Measurements from ENCODE around the gene FOXE3.

The FOXE3 gene

DNA sequence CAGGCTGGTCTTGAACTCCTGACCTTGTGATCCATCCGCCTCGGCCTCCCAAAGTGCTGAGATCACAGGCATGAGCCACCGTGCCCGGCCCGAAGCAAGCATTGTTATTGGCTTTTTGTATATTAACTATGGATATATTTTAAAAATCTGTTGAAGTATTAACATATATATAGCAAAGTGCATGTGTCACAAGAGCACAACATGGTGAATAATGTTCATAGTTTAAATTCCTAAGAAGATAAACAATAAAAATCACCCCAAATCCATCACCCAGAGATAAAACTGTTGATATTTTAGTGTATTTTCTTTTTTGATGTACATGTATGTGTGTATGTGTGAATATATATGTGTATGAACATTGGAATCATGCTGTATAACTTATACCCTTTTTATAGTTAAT is 9.1 kb upstream of the FOXE3 start:
- DNase-seq, result no peak

DNA sequence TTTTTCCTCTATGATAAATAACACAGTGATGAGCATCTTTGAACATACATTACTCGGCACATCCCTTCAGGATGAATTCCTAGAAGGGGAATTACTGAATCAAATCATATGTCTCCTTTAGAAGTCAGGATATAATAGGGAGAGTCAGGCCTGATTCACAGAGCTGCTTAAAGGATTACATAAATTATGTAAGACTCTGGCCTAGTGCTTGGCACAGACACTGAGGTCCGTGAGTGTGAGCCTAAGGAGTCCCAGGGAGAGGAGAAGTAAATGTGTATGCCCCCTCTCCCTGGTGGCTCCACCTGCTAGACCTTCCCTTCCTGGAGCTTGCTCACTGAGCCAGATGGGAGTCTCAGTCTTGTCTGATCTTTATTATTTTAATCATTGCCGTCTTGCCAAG is 8.6 kb upstream of the FOXE3 start:
- no peak for DNase-seq

DNA sequence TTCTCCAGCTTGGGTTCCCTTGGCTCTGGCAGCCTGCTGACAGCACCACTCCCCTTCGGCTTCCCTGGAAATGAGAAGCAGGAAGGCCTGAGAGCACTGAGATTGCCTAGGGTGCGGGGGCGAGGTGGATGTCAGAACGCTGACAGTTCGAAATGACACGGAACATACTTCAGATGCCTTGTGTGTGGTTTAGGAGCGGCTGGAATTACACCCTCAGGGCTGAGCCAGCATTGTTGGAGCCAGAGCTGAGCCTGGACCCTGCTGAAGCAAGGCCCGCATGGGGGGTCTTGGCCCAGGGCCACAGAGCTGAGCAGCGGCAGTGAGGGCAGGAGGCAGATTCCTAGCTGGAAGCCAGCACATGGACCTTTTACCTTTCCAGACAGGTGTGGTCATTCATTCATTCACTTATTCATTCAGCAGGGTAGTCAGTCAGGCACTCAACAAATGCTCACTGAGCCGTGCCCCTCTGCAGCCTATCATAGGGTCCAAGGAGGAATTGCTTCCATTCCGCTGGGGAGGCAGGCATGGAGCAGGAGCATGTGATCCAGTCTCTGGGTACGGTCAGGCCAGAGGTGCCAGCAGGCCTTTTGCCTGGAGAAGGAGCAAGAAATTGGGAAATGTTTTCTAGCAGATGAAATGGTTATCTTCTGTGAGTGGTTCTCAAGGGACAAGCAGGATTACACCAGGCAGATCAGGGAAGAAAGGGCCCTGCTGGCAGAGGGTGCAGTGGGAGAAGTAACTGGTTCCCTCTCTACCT is 6.6 kb upstream of the FOXE3 start:
- no peak for DNase-seq

DNA sequence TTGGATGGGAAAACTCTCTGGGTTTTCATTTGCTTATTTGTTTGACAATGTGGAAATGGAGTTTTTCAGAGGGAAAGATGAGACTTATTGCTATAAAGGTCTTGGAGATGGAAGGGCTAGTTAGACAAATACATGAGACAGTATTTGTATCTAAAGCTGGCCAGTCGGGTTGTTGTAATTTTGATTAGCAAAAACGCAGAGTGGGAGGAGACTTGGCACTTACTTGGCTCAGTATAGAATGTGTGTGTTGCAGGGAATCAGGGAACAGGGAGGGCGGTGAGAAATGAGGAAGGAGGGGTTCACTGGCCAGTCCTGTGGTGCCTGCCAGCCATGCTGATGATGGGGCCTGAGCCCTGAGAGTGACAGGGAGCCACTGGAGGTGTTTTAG is 6.0 kb upstream of the FOXE3 start:
- no peak for DNase-seq

DNA sequence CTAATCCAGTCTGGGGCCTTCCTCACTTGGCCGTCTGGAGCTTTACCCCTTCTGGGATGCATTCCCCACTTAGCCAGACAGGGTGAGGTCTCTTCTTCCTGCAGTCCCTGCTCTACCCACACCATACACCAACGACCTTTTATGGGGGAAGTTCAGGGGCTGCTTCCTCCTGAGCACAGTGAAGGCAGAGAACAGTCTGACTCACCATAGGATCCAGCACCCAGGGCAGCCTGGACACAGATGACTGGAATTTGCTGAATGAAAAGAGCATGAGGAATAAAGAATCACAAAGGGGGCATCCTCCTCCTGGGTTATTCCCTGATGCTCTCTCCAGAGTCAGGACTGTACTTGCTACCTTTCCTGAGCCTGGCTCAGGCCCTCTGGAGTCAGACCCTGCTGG is 4.6 kb upstream of the FOXE3 start:
- DNase-seq, result peak; percentile 56 to 72

DNA sequence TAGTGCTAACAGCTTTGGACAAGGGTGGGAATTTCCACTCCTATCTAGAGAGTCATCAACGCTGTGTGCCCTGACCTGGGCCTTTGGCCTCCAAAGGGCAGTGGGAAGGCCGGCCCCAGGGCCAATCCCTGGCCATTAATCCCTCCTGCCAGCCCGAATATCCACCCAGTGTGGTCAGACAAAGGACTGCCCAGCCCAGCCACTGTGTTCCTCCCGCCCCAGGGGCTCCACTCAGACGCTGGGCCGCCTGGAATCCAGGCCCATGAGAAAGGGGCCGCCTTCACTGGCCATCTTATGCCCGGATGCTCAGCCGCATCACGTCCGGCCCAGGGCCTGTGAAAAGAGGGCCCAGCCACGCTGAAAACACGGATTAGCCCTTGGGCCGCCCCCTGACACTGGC is 3.6 kb upstream of the FOXE3 start:
- no peak for DNase-seq

DNA sequence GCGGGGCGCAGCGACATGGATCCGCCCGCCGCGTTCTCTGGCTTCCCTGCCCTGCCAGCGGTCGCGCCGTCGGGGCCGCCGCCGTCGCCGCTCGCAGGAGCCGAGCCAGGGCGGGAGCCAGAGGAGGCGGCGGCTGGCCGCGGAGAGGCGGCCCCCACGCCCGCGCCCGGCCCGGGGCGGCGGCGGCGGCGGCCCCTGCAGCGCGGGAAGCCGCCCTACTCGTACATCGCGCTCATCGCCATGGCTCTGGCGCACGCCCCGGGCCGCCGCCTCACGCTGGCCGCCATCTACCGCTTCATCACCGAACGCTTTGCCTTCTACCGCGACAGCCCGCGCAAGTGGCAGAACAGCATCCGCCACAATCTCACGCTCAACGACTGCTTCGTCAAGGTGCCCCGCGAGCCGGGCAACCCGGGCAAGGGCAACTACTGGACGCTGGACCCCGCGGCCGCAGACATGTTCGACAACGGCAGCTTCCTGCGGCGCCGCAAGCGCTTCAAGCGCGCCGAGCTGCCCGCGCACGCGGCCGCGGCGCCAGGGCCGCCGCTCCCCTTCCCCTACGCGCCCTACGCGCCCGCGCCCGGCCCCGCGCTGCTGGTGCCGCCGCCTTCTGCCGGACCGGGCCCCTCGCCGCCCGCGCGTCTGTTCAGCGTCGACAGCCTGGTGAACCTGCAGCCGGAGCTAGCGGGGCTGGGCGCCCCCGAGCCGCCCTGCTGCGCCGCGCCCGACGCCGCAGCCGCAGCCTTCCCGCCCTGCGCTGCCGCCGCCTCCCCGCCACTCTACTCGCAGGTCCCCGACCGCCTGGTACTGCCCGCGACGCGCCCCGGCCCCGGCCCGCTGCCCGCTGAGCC is 459 bp downstream of the FOXE3 start:
- DNase-seq, result no peak

DNA sequence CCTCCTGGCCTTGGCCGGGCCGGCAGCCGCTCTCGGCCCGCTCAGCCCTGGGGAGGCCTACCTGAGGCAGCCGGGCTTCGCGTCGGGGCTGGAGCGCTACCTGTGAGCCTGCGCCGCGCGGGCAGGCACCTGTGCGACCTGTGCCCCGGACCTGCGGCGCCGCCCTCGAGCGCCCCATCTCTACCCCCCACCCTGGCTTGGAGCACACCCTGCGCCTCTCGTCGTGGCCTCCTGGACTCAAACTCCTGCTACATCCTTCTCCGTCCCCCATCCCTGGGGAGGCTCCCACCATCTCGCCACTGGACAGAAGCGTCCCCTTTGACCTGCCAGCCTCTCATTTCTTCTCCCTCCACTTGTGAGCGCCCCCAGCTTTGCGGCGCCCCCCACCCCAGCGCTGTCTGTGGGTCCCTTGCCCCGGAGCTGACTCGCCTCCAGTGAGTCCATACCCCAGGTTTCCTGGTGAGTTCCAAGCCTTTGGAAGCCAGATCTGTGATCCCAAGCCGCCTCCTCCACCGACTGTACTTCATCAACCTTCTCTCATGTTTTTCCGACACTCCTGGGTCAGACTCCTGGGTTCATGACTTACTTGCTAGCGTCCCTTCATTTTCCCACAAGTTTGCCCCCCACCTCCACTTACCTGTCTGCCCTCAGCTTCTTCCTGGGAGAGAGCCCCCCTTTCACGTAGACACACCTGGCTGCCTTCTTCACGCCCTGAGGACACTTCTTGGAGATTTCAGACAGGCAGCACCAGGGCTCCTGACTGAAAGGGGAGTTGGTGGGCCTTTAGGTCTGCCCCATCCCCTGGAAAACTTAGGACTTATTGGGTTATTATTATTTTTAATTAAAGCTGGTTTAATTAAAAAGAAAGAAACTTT is 1.3 kb downstream of the FOXE3 start:
- no peak for DNase-seq

DNA sequence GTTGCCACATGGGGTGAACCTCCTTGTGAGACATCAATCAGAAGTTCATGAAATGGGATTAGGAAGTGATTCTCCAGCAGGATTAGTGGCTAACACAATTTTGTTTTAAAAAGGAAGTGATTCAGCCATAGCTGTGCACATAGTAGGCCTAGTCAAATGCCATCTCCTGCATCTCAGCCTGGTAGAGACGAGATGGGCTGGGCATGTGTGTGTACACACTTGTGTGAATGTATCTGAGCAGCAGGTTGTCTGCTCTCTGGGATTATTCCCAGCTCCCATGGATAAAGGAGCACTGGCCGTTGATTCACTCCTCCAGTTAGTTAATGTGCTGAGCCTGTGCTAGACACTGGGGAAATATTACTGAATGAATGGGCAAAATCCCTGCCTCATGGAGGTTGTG is 2.0 kb downstream of the FOXE3 start:
- DNase-seq, result no peak

DNA sequence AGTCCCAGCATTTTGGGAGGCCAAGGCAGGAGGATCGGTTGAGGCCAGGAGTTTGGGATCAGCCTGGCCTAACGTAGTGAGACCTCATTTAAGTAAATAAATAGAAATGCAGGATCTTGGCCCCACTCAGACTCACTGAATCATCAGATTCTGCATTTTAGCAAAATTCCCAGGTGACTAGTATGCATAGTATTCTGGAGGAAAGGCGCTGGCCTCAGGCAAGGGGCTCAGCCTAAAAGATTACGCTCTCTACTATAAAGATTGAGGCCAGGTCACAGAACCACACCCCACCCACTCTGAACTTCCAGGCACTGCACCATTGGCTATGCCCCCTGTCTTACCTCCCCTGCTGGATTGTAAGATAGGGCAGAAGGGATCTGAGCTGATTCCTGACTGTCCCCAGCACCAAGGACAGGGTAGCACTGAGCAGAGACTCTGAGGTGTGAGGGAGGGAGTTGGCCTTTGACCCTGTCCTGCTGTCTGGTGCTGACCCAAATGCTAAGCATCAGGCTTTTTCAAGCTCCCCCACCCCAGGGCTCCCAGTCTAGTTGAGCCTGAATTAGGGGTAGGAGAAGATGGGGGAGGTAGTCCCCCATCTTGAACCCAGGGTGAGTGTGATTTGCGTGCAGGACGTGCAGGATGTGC is 2.7 kb downstream of the FOXE3 start:
- DNase-seq, result no peak

DNA sequence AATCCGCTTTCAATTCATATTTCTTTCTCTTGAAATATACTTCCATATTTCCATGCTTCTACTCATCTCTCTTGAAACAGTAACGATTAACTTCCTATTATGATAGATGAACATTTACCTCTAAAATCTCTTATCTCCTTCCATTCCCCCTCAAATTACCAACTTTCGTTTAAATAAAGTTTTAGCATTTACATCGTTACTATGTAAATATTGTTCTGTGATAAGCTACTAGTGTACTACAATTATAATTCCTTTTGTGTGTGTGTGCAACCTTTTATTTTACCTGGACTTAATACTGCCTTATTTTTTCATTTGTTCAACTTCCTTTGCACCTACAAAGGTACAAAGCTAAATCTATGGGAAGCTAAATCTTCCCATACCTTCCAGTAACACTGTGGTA is 4.5 kb downstream of the FOXE3 start:
- DNase-seq, result no peak

DNA sequence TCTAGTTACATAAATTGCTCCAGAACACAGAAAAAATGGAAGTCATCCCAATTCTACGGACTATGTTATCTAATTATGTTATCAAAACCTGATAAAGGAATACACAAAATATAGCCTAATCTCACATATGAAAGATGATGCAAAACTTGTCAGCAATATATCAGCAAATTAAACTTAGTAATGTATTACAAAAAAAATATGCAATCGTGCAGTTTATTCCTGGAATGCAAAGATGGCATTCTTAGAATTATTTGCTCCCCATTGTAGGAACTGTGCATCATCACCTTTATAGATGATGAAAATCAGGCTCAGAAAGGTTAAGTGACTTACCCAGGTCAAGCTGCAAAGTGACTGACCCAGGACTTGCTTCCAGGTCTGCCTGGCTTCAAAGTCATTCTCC is 7.8 kb downstream of the FOXE3 start:
- no peak for DNase-seq

DNA sequence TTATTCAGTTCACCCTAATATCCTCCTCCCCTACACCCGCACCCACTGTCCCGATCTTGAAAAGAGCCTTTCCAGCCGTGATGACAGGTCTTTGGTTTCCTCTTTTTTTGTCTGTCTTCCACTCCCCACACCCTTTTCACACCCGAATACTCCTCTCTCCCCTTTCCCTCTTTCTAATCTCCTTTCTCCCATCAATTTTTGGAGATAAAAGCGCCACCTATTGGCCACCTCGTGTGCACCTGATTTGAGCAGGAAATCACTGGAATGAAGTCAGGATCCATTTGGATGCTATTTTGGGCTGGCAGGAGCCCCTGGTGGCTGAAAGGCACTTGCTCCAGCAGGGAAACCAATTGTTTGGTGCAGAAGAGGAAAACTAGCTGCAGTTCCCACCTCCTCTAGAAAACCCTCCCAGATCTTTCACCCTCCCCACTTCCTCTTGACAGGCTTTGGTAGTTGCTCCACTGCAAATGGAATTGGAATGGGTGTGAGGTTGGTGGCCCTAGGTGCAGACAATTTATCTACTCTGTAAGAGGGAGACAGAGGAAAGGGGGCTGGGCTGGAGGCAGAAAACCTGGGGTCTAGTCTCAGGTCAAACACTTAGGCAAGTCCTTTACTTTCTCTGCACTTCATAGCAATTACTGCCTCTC is 8.4 kb downstream of the FOXE3 start:
- peak; percentile 14 to 42 for DNase-seq

DNA sequence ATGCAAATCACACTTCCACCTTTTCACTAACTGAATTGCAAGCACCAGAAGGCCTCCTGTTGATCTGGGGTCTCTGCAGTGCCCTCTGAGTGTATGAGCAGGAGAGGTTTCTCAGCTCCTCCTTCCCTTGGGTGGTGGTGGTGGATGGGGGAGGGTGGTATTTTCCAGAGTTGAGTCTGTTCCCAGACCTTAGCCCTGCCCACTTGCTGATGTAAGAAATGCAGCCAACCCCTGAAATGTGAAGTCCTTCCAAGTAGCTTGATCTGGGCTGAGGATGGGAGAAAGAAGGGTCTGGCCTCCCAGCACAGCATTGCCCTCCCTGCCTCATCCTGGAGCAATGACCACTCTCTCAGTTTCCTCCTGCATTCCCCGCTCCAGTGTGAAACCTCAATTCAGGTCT is 15.4 kb downstream of the FOXE3 start:
- no peak for DNase-seq

DNA sequence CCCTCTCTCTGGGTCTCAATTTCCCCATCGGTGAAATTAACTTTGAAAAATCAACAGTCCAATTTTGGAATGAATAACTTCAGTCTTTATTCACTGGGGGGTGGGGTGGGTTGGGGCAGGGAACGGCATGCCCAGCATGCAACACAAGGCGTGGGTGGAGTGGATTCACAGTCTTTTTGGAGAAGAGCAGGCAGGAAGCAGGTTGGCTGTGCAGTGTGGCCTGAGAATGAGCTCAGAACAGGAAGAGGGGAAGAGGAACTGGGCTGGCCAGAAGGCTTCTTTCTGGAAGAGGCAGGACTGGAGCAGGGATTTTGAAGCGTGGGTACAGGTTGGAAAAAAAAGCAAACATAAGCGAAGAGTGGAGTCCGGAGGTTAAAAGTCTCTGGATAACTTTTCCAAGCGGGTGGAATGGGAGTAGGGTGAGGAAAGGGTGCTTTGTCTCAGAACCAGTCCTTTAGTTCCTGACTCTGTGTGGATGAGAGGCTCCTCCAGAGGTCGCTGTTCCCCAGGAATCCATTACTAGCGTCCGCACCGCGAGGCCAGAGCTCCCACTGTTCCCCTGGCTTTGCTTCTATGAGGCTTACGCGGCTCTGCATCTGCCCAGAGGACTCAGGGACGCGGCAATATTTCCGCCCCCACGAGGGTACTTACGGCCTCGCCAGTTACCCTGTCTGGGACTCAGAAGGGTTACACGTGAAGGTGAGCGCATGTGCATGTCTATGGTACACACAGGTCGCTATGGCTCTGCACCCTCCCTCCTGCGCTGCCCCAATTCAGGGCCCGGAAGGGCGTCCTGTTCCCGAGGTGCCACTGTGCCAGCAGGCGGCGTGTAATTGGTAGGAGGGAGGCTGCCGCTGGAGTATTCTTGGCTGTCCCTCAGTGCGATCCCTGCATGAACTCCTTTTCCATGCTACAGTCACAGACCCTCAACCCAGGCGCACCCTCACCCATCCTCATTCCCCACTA is 16.3 kb downstream of the FOXE3 start:
- peak; percentile 90 to 91 for DNase-seq

DNA sequence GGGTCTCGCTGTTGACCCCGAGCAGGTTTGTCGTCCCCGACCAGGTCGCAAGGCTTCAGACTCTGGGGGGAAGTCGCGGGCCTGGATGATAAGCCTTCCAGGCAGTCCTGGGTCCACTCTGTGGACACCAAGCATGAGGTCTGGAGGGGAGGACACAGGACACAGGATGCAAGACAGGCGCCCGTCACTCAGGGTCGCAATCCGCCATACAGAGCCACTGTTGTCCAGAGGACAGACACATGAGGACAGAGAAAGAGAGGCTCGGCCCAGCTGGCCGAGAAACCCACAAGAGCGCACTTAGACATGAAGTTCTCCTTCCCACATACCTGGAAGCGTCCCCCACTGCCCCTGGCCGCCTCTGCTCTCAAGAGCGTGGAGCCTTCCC is 16.9 kb downstream of the FOXE3 start:
- no peak for DNase-seq

DNA sequence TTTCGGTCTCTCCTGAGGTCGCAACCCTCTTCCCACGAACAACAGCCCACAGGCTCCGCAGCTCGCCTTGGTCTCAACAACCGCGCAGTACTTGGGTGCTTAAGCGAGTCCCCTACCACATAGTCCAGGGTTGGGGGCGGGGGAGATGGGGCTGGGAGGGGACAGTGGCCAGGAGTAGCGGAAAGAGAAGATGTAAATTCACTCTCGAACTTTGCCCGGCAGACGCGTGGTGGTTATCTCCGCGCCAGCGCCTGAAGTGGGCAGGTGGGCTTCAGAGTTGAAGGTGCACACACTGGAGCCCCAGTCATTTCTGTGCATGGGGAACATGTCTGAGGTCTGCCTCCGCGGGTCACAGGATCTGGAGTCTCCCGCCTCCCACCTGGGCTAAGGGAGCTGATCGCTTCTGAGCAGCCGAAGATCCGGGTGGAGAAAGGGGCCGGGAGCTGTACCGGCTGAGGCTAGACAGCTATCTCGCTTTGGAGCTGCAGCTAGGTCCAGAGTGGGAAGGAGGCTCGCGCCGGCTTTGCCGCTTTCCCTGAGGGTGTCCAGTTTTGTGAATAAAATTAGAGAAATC is 17.5 kb downstream of the FOXE3 start:
- no peak for DNase-seq

DNA sequence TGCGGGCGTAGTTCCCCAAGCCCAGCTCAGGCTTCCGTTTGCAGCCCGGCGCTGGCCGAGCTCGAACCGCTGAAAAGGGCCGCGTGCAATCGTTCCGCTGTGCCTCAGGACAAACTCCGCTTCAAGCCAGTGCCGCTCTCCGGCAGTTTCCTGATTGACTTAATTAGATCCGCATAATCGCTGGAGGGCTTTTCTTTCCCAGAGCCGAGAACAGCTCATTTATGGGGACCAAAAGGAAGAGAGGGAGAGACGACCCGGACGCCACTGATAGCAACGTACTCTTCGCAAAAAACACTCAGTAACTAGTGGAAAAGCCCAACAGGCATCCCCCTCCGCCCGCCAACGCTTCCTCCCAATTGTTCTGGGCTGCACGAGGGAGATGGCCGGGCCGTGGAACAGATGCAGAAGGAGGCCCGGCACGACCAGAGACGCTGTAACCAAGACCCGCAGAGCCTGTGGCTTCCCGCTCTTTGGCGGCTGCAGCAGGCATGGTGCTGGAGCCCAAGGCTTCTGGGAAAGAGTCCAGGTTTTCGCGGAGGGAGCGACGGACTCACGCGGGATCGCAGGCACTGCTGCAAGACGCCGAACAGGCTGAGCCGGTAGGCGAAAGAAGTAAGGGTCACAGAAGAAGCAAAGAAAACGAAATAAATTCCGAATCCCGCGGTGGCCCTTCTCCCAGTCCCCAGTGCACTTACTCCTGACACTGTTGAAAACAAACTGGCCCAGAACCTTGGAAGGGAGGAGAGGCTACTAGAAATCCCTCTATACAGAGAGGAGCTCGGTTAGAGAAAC is 18.2 kb downstream of the FOXE3 start:
- peak; percentile 38 to 51 for DNase-seq

DNA sequence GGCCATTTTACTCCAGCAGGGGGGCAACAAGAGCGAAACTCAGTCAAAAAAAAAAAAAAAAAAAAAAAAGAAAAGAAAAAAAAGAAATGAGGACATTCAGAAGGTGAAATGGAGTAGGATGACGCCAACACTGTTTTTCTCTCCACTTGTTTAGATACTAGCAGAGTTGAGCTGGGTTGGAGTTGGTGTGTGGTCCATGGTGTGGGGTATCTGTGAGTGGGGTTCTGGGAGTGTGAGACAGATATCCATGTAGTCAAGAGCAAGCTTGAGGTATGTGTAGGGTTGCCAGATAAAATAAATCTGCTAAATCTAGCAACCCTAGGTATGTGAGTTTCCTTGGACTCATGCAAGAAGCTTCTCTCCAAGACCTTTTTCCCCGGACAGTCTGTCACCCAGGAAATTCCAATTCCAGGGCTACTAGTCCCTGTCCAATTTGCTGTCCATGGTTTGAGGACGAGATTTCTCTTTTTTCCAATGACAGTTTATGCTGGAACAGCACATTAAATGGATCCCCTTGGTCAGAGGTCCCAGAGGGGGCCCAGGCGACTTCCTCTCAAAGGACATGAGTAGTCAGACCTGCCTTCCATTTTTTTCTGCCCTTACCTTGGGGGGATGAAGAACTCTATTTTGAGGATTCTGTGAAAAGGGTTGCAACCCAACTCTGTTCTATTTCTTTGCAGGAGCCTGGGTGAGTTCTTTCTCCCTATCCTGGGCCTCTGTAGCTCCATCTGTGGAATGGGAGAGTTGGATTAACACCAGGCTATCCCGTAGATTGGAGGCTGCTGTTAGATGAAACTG is 19.6 kb downstream of the FOXE3 start:
- DNase-seq, result no peak

Measured in Kasumi-1 (cell line).